Activated naive CD4-positive, alpha-beta T cell (primary cell): ENCODE data around the gene SULT2B1.
"Not testable (repeated sequence)": the region's sequence is repeated elsewhere in the genome, so short reads cannot be mapped to it uniquely, and the experiment has no call there.

Experiments
- DNase-seq, 4 experiments: peaks; one replicate each; lab custom pipeline; 2025; lab: John Stamatoyannopoulos, UW

The SULT2B1 gene

DNA sequence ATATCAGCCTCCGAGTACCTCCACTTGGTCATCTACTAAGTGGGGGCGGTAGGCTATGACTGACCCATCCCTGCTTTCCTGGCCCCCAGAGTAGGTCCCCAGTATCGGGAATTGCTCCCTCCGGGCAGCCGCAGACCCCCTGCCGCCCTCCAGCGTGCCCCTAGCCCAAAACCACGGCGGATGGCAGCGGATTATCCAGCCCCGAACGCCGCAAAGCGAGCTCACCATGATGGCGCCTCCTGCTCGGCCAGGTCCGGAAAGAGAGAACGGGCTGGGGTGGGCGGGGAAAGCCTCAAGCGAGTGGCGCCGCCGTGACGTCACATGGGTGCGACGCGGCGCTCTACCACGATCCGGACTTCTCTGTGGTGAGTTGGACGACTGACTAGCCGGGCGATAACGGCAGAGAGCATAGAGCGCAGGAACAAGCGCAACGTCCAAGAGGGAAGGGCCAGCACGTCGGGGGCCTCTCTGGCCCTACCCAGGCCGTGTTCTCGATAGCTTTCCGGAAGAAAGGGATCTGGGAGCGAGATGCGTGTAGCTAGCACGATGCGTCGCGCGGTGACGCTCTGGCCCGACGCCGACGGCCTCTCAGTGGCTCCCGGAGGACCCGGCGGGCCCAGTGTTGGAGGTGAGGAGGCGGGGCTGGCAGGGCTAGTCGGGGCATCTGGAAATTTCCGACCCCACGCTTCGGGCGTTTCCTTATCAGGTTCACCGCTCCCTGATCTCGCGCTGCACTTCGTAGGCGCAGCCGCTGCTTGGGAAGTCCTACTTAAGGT lies 67.1 kb downstream of the SULT2B1 start, which contains the start of the genes RPL18 and SPHK2:
Gene RPL18 (minus strand): TSS at position 263 of the 776 bp plus-strand sequence. CDS start 35 bp downstream, at position 228.
Gene SPHK2 (plus strand): TSS at position 591 of the 776 bp plus-strand sequence. CDS start 1,009 bp downstream, outside the sequence.
- DNase-seq: peak; percentile 91 to 95 (median 95)

DNA sequence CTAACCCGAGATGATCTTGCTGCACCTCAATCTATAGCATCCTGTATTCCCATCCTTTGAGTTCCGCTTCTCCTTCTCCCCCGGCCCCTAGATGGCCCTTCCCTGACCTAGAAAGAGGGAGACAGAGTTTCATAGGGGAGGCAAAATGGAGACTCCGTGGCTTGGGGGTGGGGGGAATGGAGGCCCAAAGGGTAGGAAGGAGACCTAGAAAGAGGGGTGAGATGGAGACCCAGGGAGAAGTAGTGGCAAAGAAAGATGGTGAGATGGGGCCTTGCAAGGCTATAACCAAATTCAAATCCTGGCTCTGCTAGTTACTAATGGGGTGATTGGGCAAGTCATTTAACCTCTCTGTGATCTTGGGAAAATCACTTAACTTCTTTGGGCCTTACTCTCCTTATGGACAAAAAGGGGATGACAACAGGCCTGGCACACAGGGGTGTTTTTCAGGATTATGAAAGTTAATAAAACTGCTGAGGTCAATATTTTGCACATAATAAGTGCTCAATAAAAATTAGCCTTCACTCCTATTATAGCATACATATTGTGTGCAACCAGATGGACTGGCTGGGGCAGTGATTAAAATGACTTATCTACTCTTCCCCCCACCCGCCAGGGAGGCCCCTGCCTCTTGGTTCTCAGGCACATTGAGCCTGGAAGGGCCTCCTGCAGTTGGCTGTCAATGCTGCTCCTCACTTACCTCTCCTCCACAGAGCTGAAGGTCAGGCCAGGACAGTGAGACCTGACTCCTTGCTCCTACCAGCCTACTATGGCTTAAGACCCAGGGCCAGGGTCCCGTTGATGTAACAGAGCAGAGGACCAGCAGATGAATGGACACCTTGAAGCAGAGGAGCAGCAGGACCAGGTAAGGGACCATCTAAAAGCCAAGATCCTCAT lies 68.0 kb downstream of the SULT2B1 start:
- DNase-seq: no peak

DNA sequence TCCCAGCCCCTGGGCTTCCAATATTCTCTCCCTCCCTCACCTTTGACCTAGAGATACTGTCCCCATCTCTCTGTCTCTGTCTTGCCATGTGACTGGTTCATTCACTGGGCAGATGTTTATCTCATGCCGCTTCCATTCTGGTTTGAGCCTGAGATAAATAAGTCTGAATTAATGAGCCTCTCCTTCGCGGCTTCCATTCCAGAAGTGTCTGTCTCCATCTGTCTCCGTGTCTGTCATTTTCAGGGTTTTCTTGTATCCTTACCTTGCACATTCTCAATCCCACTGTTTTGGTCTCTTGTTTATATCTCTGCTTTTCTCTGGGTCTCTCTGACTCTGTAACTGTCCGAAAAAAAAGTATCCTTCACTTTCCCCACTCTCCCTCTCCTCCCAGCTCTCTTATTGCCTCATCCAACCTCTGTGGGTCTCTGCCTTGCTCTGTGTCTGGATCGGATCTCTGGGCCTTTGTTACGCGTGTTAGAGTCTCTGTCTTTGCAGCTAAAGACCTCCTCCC lies 71.6 kb downstream of the SULT2B1 start:
- DNase-seq: no peak

DNA sequence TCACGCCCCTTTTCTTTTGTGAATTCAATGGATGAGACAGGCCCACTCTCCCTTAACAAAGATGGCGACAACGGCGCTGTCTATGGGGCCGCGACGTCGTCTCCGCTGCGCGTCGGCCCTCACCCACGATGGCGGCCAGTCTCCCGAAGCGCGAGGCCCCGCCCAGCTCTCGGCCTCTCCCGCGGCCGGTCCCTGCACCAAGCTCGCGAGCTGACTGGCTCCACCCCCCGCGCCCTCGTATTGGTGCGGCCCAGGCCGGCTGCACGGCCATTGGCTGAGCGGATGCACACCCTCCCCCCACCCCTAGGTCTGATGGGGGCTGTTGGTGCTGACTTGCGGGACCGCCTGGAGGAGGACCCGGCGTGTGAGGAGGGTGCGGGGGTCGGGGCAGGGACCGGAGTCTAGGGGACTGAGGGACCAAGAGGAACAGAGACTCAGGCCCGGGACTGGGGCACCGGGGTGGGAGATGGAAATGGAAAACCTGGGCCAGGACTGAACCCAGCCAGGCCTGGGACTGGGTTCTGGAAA lies 72.2 kb downstream of the SULT2B1 start:
- DNase-seq: peak; percentile 85 to 94 (median 88)

DNA sequence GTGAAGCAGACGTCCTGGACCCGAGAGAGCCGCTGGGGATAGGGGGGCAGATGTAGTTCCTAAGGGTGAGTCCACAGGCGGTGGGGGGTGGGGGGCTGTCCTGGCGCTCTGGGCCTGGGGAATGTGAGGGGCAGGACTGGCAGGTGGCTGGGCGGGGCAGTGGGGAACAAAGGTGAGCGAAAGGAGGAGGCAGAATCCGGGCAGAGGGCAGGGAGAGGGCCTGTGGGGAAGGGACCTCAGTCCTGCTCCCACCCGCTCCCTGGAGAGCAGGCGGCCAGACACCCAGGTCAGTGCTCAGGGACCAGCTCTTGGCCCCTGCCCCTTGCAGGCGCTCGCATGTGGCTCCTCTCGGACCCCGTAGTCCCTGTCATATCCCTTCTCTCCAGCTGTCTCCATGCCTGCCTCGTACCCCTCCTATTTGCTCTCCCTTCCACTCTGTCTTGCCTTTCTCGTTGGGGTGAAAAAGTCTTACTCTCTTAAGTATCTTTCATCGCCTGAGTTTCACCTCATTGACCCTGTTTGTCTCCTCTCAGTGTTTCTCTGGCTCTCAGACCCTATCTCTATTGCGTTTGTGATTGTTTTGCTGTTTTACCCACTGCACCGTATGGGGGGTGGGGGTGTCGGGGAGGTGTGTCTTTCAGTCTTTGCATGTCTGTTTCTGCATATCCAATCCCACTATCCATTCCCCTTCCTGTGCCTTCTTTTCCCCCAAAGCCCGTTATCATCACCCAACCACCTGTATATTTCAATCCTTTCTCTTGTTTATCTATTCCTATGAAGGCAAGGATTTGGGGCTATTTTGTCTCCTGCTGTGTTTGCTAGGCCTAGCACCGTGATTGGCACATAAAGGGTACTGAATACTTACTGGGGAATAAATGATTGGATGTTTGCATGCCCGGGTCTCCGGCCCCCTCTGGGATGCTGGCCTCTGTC lies 73.1 kb downstream of the SULT2B1 start:
- DNase-seq: no peak

DNA sequence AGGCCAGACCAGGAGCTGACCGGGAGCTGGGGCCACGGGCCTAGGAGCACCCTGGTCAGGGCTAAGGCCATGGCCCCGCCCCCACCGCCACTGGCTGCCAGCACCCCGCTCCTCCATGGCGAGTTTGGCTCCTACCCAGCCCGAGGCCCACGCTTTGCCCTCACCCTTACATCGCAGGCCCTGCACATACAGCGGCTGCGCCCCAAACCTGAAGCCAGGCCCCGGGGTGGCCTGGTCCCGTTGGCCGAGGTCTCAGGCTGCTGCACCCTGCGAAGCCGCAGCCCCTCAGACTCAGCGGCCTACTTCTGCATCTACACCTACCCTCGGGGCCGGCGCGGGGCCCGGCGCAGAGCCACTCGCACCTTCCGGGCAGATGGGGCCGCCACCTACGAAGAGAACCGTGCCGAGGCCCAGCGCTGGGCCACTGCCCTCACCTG lies 73.9 kb downstream of the SULT2B1 start:
- DNase-seq: no peak

DNA sequence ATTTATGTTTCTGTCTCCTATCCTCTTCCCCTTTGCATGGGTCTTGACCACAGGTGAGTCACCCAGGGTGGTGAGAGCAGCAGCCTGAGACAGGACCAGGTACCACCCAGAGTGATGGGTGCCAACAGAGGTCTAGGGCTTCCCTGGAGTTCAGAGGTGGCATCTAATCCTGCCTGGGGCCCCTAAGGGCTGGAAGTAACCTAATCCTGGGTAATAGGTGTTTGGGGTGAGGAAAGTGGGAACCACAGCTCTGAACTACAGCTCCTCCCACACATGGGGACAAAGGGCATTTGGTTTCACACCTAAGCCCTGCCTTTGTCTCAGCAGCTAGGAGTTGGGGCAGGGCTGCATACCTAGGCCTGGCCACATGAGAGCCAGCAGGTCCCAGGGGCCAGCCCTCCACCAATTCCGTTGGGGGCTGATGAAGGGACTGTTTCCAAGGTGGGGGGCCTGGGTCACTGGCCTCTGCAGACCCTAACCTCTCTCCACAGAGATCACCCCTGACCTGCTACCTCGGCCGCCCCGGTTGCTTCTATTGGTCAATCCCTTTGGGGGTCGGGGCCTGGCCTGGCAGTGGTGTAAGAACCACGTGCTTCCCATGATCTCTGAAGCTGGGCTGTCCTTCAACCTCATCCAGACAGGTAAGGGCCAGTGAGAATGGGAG lies 75.4 kb downstream of the SULT2B1 start:
- no peak for DNase-seq

DNA sequence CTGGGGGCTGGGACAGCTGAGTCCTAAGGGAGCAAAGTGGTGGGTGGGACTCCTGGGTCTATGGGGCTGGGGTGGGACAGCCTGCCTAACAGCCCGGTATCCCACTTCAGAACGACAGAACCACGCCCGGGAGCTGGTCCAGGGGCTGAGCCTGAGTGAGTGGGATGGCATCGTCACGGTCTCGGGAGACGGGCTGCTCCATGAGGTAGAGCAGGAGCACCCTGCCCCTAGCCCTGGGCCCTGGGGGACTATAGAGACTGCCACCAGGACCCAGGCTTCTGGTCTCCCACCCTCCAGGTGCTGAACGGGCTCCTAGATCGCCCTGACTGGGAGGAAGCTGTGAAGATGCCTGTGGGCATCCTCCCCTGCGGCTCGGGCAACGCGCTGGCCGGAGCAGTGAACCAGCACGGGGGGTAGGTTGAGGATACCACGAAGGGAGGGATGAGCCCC lies 75.9 kb downstream of the SULT2B1 start:
- no peak for DNase-seq

DNA sequence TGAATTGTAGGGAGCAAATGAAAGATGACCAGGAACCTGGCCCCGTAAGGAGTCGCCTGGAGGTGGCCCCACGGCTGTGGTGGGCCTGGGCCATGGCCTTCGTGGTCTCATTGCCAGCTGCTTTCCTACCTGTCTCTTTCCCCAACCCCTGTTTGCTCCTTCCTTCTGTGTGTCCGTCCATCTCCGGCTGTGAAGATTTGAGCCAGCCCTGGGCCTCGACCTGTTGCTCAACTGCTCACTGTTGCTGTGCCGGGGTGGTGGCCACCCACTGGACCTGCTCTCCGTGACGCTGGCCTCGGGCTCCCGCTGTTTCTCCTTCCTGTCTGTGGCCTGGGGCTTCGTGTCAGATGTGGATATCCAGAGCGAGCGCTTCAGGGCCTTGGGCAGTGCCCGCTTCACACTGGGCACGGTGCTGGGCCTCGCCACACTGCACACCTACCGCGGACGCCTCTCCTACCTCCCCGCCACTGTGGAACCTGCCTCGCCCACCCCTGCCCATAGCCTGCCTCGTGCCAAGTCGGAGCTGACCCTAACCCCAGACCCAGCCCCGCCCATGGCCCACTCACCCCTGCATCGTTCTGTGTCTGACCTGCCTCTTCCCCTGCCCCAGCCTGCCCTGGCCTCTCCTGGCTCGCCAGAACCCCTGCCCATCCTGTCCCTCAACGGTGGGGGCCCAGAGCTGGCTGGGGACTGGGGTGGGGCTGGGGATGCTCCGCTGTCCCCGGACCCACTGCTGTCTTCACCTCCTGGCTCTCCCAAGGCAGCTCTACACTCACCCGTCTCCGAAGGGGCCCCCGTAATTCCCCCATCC lies 76.7 kb downstream of the SULT2B1 start:
- DNase-seq: no peak

DNA sequence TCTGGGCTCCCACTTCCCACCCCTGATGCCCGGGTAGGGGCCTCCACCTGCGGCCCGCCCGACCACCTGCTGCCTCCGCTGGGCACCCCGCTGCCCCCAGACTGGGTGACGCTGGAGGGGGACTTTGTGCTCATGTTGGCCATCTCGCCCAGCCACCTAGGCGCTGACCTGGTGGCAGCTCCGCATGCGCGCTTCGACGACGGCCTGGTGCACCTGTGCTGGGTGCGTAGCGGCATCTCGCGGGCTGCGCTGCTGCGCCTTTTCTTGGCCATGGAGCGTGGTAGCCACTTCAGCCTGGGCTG lies 77.3 kb downstream of the SULT2B1 start:
- DNase-seq: no peak

DNA sequence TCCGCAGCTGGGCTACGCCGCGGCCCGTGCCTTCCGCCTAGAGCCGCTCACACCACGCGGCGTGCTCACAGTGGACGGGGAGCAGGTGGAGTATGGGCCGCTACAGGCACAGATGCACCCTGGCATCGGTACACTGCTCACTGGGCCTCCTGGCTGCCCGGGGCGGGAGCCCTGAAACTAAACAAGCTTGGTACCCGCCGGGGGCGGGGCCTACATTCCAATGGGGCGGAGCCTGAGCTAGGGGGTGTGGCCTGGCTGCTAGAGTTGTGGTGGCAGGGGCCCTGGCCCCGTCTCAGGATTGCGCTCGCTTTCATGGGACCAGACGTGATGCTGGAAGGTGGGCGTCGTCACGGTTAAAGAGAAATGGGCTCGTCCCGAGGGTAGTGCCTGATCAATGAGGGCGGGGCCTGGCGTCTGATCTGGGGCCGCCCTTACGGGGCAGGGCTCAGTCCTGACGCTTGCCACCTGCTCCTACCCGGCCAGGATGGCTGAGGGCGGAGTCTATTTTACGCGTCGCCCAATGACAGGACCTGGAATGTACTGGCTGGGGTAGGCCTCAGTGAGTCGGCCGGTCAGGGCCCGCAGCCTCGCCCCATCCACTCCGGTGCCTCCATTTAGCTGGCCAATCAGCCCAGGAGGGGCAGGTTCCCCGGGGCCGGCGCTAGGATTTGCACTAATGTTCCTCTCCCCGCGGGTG lies 77.8 kb downstream of the SULT2B1 start:
- DNase-seq: peak in 1 of 4 experiments; percentile 27

DNA sequence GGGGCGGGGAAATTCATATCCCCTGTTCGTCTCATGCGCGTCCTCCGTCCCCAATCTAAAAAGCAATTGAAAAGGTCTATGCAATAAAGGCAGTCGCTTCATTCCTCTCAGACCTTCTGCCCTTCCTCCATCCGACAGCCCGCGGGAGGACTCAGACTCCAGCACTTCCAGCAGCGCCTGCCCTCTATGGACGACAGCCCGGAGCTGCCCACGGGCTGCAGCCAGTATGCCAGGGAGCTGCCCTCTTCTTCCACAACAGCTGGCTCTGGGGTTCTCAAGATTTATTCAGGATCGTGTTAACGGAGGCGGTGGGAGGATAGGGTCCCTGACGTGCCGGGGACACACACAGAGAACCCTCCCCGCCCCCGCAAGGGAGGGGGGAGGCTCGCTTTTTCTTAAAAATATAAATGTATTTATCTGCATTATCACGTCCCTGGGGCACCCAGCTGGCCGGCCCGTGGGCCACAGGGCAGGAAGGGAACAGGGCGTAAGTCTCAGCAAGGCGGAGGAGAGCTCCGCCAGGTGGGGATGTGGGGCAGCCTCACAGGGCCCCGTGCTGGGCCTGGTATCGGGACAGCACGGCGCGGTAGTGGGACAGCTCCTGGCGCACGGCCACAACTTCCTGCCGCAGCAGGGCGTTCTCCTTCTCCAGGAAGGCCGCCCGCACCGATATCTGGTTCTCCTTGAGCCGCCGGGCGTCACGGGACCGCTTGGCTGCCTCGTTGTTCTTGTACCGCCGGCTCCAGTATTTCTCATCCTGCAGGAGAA lies 78.5 kb downstream of the SULT2B1 start:
- no peak for DNase-seq

DNA sequence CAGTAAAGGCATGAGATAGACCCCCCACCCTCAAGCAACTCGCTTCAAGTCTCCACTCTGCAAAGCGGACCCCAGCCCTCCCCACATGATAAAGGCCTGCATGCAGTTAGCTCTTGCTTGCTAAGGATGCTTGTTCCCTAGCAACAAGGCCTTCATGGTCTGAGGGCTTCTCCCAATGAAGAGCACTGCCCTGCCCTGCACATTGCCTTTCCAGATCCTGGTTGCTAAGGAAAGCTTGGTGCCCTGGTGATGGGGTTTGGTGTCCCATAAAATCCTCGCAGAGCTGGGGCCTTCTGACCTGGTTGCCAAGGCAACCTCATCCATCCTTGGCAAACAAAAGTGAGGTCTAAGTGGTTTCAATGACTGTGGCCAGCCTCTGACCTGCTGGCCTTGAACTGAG lies 79.3 kb downstream of the SULT2B1 start:
- no peak for DNase-seq

DNA sequence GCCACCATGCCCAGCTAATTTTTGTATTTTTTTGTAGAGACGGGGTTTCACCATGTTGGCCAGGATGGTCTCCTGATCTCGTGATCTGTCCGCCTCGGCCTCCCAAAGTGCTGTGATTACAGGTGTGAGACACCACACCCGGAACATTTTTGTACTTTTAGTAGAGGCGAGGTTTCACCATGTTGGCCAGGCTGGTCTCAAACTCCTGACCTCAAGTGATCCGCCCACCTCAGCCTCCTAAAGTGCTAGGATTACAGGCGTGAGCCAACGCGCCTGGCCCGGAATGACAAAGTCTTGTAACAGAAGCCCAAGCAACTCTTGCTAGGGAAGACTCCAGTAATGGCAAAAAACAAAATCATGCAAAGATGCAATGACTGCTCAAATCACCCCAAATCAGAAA lies 80.3 kb downstream of the SULT2B1 start:
- not testable (repeated sequence) for DNase-seq

DNA sequence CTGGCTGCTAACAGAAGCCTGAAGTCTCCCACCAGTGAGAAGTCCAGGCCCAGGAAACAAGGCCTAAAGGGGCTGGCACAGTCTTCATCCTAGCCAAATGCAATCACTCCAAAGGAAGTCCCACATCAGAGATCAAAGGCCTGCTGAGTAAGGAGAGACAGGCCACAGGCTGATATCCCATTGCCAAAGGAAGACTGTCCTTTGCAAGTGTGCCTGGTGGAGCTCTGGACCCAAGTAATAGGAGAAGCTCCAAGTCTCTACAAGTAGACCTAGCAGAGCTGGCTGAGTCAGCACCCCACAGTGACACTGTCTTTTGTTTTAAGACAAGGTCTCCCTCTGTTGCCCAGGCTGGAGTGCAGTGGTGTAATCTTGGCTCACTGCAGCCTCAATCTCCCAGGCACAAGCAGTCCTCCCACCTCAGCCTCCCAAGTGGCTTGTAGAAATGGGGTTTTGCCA lies 80.7 kb downstream of the SULT2B1 start:
- no peak for DNase-seq

DNA sequence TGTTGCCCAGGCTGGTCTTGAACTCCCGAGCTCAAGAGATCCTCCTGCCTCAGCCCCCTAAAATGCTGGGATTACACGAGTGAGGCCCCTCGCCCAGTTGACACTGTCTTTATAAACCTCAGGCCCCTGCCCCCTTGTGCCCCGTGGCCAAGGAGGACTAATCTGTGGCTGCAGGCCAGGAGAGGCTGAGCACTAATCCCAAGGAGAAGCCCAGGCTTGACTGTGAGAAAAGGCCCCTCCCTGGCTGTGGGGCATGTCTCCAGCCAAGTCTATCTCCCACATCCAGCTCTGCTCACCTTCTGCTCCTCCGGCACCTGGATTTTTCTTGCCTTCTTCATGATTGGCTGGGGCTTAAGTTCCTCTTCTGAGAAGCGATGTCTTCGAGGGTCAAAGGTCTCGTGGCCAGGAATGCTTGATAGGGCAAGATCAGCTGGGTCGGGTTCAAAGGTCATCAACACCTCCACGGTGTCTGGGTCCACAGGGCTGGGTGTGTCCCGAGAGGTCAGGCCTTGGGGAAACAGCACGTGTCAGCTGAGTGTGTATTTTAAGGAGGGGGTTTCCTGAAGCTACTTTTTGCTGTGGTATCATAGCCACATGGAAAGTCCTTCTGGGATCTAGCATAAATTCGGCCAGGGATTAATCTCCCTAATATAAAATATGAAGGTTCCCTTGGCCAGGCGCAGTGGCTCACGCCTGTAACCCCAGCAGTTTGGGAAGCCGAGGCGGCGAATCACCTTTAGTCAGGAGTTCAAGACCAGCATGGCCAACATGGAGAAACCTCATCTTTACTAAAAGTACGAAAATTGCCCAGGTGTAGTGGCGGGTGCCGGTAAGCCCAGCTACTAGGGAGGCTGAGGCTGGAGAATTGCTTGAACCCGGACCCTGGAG lies 81.4 kb downstream of the SULT2B1 start:
- no peak for DNase-seq

DNA sequence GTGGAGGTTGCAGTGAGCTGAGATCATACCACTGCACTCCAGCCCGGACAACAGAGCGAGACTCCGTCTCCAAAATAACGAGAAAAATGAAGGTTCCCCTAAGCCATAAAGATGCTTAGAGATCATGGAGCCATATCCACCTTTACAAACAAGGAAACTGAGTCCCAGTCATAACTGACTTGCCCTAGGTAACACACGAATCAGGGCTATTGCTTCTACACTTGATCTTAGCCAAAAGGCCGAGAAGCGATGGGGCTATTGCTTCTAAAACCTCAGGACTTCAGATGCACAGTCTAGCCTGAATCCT lies 82.0 kb downstream of the SULT2B1 start:
- no peak for DNase-seq
